NAMALWA (cell line): Measurements from ENCODE around the gene PIP4K2A.

Experiments
- DNase-seq: peaks from one replicate; pipeline ENCODE4 v3.0.0-alpha.2; 2015; ENCODE audit warnings: low spot score

The PIP4K2A gene

DNA sequence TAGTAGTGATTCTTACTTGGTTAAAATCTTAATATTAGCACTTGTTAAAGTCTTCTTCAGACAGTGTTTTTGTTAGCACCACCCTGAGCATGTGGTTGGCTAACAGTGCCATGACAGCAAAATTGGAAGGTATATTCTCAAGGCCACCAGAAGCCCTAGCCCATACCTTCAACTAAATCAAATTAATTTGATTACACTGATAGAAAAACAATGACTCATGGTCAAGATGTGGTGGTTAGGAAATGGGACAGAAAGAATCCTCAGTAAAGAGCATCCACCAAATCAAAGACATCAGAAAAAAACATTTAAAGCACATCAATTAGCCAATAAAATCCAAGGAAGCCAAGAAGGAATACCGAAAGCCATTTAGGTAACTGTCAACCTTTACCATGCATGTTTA lies 75.5 kb downstream of the PIP4K2A start:
- DNase-seq = no peak

DNA sequence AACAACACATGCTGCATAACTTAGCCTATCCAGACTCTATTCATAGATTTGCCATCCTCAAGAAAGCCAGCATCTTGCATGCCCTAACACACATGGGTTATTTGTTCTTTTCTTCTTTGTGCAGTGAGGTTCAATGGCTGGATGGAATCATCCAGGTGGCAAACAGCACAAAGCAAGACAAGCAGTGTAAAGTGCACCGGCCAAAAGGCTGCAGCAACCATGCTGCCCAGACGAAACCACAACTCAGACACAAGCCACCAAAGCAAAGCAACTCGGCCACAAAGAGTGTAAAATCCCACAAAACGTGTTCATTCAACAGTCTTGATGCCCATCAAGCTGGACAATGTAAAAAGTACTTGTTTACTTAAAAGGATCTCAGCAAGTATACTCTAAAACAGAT lies 76.9 kb downstream of the PIP4K2A start:
- DNase-seq = no peak

DNA sequence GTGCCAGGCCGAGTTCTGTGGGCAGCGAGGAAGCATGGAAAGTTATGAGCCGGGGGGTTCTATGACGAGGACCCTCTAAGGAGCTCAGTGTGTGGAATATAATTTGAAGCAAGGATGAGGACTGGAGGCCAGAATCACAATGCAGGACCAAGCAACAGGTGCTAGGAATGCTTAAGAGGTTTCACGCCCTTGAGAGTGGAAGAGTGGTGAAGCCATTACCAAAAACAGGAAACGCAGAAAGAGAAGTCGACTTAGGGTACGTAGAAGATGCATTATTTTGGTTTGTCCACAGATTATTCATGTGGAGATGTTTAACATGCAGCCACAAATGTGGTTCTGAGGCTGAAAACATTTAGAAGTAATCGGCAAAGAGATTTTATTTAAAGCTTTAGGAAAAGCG lies 78.7 kb downstream of the PIP4K2A start:
- no peak for DNase-seq

DNA sequence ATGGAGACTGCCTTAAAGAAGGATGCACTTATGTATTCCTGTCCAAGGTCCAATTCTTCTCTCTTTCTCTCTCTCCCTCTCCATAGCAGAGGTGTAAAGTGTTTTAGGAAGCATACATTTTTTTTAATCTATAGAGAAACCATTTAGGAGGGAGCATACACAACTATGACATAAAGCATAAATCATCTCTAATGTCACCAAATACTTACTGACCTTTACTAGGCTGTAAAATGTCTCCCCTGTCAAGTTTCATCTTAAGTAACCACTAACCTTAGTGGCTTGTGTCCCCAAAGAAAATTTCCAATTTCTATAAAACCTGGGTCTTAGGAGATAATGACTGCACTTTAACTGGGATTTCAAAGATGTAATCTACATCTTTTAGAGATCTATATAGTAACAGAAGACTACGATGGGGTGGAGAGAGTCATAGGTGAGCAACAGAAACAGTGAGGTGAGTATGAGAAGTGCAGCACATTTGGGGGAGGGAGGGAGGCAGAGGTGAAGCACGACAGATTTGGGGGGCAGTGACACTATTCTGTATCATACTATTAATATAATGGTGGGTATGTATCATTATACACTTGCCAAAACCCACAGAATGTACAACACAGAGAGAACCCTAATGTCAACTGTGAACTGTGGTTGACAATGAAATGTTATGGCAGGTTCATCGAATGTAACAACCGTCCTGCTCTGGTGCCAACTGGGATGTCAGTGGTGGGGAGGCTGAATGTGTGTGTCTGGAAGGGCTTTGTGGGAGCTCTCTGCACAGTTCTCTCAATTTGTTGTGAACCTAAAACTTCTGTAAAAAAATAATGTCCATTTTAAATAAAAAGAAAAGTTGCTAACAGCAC lies 79.5 kb downstream of the PIP4K2A start:
- no peak for DNase-seq

DNA sequence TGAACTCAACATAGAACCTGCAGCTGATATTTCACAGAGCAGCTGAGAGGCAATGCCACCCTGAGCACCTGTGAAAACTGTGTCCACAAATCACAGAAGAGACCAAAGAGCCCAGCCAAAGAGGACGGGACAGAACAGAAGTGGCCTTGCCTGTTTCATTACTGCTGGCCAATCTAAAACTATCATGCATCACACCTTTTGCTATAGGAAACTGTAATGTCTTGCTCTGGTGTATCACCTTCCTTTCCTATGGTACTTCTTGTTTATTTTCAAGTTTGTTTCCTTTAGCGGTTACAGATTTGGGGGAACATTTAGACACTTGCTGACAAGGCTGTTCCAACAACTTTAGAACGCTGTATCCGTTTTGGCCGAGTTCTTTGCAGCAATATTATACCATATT lies 80.3 kb downstream of the PIP4K2A start:
- DNase-seq = no peak

DNA sequence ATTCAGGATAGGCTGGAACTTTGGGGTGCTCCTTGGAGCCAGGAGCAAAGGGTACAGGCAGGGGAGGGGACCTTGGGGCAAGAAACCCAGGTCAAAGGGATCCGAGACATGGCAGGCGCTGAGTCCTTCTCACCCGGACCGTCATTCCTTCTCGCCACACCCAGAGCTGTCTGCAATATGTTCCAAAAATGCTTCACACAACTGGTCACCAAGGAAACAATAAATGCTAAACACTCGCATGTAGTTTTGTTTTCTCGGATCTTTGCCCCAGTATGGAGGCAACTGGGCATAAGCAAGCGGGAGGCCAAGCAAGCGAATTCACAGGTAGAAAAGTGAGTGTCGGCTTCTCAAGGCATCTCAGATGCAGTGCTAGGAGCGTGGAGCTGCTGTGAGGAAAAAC lies 80.8 kb downstream of the PIP4K2A start:
- no peak for DNase-seq

DNA sequence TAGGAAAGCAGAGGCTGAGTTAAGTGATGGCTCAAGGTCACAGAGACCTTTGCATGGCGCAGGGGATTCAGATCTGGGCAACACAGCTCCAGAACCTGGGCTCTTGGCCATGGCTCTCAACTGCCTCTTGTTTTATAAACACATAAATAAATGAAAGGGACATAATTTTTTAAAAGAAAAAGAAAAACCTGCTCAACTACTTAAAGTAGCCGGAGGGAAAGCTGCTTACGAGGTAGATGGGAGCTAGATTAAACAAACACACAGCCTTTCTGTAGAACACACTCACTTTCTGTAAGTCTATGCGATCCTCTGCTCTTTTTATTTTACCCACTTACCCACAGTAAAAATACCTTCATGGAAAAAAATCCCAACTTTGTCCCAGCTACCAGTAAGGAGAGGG lies 81.3 kb downstream of the PIP4K2A start:
- no peak for DNase-seq

DNA sequence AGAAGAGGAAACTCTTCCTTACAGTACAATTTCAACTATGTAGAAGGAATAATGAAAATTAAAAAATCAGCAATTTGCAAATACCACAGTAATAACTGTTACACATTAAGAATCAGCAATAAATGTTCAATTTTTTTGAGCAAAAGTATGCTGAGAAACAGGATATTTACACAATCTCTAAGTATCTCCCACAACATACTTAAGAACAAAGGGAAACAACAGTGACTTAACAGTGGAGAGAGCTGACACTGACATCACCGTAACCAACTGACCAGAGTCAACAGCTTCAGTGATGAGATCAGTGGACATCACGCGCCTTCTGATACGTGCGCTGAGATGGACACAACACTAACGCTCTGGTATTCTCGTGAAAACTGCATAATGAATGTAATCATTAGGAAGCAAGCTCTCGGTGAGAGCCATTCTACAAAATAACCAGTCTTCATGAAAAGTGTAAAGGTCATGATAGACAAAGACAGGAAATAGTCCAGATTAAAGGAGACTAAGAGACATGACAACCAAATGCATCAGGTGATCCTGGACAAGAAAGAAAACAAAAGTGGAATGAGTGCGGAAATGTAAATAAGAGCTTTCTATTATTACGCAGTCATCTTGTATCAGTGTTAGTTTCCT lies 82.6 kb downstream of the PIP4K2A start:
- DNase-seq = no peak

DNA sequence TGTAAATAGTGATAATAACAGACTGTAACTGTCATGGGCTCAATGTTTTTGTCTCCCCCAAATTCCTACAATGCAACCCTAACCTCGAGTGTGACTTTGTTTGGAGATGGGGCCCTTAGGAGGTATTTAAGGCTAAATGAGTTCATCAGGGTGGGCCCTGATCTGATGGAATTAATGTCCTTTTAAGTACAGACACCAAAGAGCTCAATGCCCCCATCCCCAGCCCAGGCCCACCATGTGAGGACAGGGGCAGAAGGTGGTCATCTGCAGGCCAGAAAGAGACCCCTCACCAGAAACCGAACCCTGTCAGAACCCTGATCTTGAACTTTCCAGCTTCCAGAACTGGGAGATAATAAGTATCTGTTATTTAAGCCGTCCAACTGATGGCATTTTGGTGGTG lies 83.2 kb downstream of the PIP4K2A start:
- no peak for DNase-seq

DNA sequence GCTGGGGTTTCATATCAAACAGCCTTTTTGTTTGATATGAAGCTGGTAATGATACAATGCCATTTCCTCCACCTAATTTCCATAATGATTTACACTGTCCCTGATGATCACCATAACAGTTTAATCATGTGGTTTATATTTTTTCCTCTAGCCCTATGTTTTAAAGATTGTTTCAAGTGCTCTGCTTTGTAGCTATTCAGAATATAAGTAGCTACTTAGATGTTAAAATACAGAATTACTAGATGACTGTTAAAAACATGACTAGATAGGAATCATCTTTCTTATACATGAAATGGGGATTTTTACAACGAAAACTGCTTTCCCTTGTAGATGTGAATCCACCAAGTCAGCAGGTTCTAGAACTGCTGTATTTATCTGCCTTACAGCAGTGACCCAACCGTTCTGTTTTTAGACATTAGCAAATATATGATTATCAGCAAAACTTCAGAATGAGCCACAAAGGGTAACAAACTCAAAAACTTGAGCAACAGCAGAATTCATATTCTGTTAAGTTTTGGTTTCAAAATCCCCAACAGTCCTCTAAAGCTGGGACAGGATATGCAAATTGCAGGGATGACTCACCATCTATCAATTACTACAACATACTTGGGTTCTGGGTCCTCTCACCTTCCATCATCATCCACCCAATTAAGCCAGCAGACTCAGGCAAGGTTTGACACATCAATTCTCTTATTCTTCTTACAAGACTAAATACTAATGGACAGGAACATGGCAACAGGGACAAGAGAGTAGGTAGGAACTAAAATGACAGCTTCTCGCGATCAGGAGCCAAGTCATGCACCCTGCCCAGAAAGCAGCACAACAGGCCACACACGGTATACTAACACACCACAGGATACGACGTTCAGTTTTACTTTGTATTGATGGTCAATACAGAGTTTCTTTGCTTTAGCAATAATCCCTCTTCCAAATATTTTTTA lies 83.9 kb downstream of the PIP4K2A start:
- DNase-seq = peak; percentile 77

DNA sequence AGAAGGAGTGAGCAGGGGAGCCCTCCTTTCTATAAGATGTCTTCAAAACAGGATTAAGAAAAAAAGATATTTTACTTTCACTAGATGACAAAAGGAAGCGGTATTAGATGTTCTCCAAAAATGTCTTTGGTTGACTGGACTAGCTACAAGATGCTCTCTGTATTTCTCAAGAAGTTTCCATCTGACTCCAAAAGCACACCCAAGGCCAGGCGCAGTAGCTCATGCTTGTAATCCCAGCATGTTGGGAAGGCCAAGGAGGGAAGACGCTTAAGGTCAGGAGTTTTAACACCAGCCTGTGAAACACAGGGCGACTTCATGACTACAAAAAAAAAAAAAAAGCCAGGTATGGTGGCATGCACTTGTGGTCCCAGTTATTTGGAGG lies 84.5 kb downstream of the PIP4K2A start:
- DNase-seq = peak; percentile 18

DNA sequence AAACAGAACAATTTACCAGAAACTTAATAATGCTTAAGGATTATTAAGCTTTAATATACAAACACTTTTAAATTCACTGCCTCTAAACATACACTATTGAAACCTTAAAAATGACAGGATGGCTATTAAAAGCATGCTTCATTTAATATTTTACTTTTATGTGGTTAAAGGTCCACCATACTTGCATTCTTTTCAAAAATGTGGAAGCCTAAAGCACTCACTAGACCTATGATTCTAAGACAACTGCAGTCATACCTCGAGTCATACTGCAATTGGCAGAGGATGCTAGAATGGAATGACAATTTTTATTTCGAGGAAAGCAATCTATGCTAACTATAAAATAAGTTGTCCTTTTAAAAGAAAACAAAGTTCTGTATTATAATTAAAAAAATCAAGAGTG lies 85.3 kb downstream of the PIP4K2A start:
- no peak for DNase-seq

DNA sequence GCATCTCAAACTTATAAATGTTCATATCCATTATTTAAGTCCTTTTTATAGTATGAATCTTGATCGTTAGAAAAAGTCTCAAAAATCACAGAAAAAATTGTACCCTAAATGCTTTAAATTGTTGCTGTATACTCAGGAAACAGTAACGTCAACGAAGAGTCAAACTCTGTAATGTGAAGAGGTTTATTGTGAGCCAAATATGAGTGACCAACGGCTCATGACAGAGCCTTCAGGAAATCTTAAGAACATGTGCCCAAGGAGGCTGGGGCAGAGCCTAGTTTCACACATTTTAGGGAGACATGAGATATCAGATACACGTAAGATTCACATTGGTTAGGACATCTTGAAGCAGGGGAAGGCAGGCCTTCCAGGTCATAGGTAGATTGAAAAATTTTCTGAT lies 86.1 kb downstream of the PIP4K2A start:
- no peak for DNase-seq

DNA sequence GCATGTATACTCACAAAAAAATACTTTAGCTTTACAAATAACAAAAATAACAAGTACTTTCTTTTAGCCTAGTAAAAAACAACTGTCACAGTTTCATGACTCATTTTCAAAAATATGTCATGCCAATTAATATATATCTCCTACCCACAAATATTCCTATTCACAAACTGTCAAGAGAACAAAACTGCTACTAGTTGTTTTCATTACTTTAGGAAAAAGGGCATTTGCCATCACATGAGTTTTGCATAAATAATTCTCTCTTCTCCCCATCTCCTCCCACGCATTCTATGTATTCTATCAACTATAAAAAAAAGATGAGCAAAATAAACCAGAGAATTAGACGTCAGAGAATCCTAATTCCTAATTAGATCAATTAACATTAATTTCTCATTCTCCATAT lies 87.6 kb downstream of the PIP4K2A start:
- no peak for DNase-seq

DNA sequence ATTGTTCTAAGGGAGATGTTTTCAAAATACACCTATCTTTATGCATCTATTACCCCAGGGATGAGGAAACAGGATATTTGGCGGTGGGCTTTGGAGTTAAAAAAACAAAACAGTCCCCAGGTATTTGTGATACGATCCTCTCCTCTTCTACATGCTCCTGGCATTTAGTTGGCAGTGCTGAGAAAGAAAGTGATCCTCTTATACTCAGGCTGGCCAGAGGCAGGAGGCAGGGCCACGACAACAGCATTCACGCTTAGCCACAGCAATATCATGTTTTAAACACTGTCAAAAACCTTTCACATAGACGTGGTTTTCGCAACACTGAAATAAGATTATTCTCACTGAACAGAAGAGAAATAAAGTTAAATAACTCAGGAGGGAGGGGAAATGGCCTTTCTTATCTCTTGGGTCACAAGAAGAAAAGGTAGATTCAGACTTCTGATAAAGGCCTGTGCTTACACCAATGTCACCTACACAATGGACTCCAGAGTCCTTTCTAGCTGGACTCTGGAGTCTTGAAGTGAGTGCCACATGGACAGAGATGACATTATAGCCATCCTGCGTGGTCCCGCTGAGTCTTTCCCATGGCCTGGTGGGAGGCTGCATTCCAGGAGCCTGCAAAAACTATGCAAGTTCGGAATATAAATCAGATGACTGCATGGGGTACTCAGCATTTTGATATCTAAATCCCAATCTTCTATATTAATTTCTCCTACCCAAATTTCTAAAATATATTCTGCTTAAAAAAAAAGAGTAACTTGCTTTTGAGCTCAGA lies 88.7 kb downstream of the PIP4K2A start:
- no peak for DNase-seq

DNA sequence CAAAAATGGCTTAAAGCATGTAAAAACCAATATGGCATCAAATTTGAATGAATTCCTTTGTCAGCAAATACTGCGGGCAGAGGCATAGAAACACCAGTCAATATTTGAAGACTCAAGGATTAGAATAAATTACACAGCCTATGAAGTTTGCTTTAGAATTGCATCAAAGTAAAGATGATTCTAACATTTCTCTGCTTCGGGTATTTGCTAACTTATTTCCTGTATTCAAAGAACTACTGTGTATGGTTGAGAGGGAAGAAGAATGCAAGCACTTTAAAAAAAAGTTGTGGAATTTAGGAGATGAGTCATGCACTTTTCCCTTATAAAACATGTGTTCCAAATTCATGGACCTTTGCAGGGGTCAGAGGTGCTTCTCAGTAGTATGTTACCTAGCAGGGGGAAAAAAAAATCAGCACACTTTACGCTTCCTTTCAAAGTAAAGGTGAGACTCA lies 90.1 kb downstream of the PIP4K2A start:
- DNase-seq = no peak

DNA sequence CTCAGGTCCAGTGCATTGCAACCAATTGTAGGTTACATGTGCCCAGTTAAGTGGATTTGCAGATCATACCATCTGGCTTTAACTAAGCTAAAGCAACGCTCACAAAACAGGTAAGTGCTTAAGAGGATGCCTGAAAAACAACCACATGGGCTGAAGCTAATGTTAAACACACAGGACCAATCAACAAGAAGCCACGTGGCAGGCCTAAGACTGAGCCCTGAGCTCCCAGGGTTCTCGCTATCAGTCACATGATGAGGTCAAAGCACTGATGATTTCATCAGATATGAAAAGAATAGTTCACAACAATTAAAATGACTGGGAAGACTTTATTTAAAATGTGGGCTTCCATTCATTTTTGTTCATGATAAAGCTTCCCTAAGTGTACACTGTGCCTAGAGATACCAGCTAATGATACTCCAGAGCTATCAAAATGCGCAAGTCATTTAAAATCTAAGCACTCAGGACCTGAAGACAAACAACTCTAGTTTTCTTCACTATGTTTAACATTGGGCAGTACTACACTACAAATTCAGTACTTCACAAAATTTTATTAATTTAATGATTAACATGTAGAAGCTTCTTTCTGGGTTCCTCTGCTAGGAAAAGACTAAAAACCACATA lies 90.6 kb downstream of the PIP4K2A start:
- DNase-seq = no peak

DNA sequence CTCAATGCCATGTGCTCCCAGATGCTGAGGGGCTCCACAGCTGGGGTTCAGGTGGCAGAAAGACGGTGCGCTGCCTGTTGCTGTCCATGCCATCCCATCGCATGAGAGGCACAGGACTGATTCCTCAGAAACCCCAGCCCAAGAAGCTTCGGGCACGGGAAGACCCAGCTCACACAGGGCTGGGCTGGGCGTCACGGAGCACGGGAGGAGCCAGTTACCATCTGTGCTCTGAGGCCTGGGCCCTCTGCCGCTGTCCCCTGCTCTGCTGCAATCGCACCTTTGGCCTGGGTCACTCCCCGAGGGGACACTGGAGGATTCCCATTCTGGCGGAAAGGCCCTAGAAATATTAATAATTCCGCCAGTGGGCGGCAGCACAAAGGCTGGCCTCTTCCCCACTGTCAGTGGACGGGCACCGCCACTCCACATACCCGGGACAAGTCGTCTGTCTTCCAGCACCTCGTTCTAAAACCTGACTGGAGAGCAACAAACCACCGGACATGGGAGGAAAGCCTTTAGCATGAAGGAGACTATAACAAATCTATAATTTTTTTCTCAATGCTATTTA lies 92.1 kb downstream of the PIP4K2A start:
- DNase-seq = no peak

DNA sequence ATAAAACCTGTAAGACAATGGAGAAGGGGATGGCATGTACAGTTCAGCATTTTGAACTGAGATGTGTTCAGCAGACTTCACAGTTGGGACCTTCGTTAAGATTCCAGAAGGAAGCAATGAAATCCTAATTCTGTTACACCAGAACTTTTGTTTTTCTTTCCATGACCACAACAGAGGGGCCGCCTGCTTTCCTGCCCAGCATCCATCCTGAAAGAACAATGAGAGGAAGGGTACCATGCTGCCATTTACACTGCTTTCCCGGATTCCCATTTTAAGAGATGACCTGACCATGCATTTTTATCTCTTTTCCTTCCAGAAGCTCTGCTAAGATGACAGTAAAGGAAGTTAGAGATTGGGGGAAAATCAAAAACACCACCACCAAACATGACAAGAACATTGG lies 92.7 kb downstream of the PIP4K2A start:
- DNase-seq = no peak

DNA sequence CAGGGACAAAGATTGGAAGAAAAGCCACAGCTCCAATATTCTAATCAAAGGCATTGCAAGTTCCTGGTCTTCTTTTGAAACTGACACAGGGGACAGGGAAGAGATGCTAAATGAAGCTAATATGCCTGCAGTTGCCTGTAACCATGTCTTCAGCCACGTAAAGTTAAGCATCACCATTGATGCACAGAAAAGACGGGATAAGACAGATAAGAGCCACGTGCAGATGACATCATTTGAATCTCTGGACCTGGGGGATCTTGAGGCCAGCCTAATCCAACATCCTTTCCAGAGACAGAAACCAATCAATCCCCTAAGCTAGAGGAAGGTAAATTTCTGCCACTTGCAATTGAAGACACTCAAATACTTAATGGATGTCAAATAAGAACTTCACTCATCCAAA lies 93.4 kb downstream of the PIP4K2A start:
- no peak for DNase-seq
